HG03097 (cell line): ENCODE results near the gene PALLD.

Experiments used
- ATAC-seq: cut with Tn5 transposase; IDR thresholded peaks from one replicate; pipeline ENCODE4 v1.9.1; 2021; ENCODE audit not compliant: unreplicated experiment, low FRiP score

Gene PALLD

DNA sequence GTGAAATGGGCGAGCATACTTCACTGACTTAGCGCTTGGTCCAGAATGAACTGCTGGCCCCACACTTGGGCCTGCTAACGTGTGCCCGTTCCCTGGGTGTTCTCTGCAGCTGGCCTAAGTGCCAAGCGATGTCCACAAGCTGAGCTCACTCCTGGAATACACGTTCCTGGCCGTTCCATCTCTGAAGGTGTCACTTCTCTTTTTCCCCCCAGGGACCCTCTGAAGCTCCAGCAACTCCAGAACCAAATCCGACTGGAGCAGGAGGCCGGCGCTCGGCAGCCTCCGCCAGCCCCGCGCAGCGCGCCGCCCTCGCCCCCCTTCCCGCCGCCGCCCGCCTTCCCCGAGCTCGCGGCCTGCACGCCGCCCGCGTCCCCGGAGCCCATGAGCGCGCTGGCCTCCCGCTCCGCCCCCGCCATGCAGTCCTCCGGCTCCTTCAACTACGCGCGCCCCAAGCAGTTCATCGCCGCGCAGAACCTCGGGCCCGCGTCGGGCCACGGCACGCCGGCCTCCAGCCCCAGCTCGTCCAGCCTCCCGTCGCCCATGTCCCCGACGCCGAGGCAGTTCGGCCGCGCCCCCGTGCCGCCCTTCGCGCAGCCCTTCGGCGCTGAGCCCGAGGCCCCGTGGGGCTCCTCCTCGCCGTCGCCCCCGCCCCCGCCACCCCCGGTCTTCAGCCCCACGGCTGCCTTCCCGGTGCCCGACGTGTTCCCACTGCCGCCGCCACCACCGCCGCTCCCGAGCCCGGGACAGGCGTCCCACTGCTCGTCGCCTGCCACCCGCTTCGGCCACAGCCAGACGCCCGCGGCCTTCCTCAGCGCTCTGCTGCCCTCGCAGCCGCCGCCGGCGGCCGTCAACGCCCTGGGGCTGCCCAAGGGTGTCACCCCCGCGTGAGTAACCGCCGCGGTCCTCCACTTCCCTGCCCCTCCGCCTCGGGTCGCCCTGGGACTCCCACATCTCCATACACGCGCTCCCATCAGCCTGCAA is 380.9 kb downstream of the PALLD start:
- ATAC-seq: no peak

DNA sequence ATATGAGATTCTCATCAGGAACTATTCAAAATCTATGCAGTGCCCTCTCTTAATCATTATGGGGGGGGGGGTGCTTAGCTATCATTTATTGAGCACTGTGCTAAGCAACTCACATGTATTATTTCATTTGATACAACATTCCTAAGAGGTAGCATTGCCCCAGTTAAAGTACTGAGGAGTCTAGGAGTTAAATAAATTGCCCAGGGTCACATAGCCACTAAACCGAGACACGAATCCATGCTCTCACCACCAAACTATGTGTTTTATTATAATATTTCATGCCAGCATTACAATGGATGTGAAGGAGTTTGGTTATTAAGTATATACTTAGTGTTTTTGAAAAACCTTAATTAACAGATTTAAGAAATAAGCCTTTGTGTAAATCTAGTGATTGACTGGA is 381.8 kb downstream of the PALLD start:
- ATAC-seq: no peak

DNA sequence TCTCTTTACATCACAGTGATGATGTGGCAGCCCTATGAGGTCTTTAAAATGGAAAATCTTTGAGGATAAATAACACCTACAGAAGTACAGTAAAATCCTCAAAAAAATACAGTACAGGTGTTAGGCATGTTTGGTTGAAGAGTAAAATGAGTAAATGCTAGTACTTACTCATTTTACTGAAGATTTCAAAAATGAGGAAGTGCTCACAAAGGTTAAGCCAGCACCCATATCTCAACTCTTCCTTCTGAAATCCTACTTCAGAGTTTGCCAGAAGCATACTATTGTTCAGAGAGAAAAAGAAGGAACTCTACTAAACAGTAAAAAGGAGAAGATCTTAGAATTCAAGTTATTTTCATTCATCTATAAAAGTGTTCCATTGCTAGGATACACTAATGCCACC is 382.3 kb downstream of the PALLD start:
- no peak for ATAC-seq

DNA sequence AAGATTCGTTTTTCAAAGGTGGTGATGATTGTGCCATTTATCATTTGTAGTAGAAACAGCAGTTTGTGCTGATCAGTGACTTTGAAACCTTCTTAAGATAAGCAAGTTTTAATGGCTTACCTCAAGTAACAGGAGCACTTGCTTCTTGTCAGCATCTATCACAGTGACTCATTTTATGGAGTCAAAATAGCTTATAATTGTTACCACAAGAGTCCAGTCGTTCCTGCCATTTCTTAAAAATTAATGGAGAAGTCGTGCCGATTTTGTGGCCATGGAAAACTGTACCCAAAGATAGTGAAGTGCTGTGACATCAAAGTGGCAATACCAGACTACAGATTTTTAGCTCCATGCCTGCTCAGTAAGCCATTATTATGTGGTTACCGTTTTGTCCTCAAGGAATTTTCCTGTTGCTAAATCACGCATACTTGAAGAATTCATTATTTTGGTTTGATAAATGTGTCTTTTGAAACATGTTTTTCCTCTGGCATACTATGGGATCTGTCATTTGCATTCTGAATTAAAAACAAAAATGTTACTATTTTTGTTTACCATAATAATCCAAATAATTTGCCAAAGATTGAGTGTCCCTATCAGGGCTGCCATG is 383.3 kb downstream of the PALLD start:
- no peak for ATAC-seq

DNA sequence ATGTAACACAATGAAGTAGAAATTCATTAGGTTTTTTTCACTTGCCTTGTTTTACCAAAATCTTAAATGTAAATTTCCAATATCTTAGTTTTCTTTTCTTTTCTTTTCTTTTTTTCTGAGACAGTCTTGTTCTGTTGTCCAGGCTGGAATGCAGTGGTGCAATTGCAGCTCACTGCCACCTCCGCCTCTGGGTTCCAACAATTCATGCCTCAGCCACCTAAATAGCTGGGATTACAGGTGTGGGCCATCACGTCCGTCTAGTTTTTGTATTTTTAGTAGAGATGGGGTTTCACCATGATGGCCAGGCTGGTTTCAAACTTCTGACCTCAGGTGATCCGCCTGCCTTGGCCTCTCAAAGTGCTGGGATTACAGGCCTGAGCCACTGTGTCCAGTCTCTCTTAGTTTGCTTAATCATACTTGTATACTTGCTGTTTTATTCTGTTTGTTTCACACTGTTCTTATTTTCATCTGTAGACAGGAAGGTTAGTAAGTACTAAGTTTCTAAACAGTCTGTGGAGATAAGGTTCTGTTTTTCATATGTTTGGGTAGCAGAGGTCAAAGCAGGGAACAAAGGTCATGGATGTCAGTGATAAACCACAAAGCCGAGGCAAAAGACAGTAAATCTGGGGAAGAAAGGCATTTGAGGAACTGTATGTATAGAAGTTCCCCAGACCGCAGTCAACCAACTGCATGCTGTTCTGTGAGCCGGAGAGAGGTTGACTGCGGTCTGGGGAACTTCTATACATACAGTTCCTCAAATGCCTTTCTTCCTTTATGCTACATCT is 384.2 kb downstream of the PALLD start:
- ATAC-seq: peak; percentile 78

DNA sequence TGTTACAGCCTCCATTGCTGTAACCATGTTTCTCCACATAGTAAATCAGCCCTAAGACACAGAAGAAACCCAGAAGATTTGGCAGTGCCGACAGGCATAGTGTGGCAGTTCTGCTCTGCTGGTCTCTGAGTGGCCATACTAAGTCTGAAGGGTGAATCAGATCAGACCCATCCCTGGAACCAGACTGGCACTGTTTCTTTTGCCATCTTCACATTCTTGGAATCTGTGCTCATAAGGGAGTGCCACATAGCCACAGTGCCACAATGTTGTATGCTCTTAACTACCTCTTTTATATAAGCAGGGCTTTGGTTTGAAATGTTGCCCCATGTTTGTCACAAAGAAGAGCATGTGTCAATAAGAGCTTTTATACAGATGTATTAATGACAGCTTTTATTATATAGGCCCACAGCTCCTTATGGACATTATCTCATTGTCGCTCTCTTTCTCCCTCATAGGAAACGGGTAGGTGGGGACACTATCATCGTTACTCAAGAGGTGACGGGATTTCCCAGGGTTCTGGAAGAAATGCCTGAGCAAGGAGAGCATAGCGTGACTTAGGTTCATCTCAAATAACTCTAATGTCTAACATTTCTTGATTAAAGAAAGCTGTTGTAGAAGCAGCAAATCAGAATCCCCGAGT is 385.0 kb downstream of the PALLD start:
- peak; percentile 13 for ATAC-seq

DNA sequence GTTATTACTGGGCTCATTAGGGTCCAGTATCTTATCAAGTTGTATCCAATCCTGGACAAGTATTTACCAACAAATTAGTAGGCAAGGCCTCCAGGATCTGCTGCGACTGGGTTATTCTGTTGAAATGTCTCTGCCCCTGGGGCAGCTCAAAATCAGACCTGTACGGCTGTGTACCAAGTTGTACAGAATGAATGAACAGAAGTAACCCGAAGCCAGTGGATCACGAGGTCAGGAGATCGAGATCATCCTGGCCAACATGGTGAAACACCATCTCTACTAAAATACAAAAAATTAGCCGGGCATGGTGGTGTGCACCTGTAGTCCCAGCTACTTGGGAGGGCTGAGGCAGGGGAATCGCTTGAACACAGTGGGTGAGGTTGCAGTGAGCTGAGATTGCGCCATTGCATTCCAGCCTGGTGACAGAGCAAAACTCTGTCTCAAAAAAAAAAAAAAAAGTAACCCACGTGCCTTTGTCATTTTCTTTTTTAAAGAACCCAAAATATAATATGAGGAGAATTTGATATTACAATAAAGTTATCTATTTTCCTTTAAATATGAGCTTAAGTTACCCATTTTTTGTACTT is 385.9 kb downstream of the PALLD start:
- ATAC-seq: no peak

DNA sequence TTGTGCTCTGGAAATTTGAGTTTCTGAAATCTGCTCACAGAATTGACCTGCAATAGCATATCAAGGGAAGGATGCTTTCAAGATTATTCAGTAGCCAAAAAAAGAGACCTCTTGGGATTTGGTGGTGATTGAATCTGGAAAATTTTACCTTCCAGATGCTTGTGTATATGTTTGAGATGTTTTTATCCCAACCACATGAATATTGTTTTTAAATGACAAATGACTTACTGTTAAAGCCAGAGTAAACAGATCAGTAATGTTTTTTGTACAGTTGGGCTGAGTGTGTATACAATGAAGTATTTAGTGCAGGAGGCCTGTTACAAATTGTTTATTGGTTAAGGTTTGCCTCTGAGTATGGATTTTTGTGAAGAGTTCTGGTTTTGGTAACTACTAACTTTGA is 386.7 kb downstream of the PALLD start:
- no peak for ATAC-seq

DNA sequence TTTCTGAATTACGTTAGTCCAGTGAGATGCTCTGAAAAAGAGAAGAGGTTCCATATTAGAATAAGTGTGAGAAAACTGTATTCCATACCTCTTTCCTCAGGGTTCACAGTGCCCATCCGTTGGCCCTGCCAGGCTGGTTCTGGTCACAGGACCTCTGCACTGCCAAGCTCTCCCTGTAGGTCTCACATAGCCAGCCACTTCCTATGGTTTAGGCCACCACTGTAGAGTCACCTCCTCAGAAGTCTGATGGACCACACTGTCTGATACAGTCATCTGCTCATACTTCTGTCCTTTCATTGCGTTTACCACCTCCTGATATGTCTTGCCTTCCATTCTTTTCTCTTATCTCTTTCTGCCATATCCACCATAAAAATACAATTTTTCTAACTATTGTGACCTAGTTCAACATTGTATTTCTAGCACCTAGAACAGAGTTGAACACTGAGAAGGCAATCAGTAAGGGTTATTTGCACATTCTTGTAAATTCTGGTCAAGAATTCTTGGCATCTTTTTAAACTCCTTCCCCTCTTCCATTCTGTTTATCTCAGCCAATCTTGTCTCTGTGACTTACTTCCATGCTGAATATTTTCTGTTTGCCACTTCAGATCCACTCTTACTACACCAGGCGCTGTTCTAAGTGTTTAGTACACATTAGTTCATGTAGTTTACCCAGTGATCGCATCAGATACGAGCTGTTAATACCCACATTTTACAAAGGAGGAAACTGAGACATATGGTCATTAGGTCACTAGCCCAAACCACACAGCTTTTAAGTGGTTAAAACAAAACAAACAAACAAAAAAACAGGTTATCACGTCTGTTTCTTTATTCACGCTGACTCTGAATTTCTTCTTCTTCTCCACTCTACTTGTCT is 387.6 kb downstream of the PALLD start:
- ATAC-seq: no peak

DNA sequence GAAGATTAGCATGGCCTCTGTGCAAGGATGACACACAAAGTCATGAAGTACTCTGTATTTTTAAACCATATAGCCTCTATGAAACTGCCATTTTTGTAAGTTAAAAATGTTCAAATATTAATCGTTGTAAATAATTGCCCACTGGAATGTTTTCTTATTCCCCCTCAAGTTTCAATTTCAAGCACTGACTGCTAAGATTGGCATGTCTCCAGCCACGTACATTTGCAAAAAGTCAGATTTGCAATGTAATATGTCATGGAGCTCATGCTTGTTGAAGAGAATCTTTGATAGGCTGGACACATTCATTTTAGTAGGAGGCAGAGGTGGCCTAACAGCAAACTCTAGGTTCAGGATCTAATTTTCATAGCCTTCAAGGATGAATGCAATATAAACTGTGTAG is 388.5 kb downstream of the PALLD start:
- no peak for ATAC-seq

DNA sequence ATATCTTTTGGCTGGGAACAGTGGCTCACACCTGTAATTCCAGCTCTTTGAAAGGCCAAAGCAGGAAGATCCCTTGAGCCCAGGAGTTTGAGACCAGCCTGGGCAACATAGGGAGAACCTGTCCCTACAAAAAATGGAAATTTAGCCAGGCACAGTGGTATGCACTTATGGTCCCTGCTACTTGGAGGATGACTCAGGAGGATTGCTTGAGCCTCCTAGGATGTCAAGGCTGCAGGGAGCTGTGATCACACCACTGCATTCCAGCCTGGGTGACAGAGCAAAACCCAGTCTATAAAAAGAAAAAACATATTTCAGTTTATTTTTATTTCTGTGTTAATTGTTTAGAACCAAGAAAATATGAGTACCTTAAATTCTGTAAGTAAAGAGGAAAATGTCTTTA is 389.5 kb downstream of the PALLD start:
- no peak for ATAC-seq

DNA sequence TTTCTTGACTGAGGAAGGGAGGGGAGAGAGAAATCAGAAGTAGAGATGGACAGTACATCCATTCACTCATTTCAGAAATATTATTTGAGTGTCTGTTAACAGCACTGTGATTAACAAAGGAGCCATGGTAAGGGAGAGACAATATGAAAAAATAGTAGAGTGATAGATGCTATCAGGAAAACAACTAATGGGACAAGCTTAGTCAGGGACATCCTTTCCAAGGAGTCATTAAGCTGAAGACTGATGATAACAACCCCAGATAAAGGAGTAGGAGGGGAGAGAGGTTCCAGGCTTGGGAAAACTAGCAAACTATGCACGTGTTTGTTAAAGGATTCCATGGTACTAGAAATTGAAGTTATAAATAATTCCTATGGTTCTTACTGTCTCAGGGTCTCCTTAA is 391.0 kb downstream of the PALLD start:
- ATAC-seq: no peak

DNA sequence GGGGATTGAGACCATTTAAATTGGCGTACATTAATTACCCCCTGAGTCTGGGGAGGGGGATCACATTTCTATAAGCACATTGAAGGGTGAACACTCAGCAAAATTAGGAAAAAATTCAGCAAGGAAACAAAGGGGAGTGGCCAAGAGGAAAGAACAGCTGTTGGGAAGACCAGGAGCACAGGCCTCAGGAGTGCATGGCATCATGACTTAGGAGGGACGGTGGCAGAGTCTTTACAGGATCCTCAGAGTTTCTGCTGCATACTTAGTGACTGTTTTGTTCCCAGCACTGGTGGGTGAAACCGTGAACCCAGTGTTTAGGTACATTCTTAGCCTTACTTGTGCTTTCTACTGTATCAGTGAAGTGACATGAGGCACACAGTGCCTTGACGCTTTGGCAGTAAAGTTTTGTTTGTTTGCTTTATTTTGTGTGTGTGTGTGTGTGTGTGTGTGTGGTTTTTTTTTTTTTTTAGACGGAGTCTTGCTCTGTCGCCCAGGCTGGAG is 391.9 kb downstream of the PALLD start:
- no peak for ATAC-seq

DNA sequence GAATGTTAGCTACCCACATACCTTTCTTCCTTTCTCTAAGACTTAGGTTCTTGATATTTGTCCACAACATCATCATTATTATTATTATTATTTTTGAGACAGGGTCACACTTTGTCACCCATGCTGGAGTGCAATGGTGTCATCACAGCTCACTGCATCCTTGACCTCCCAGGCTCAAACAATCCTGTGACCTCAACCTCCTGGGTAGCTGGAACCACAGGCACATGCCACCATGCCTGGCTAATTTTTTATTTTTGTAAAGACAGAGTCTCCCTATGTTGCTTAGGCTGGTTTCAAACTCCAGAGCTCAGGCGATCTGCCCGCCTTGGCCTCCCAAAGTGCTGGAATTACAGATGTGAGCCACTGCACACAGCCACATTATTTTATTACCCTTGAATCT is 394.2 kb downstream of the PALLD start:
- ATAC-seq: no peak

DNA sequence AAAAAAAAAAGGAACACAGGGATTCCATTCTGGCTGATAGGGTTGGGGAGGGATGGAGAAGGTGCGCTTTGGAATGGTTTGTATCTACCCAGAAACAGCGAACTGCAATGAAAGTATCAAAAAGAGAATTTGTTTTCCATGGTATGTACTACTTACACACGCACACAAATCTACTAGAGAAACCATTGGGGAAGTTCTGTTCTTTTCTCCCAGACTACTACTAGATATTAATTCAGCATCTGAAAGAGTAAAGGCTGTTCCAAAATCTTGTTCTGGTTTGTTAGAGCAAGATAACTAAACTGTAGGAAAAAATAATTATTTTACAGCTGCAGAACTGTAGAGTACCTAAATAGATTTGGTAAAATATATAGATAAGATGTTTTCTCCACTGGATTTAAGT is 394.8 kb downstream of the PALLD start:
- ATAC-seq: no peak

DNA sequence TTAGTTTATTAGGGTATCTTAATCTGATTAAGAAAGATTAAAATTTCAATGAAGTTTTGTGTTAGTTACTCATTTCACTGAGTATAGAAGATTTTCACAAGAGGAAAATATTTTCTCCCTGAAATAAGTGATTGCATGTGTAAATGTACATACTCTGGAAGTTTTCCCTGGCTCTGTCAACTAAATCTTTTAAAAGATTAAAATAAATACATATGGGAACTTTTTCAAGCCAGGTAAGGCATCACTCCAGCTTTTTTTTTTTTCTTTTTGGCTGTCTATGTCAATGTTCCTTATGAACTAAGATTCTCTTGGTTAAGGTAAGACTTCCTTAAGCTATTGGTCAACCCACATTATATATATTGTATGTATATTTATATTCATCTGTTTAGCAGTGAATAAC is 395.6 kb downstream of the PALLD start:
- no peak for ATAC-seq

DNA sequence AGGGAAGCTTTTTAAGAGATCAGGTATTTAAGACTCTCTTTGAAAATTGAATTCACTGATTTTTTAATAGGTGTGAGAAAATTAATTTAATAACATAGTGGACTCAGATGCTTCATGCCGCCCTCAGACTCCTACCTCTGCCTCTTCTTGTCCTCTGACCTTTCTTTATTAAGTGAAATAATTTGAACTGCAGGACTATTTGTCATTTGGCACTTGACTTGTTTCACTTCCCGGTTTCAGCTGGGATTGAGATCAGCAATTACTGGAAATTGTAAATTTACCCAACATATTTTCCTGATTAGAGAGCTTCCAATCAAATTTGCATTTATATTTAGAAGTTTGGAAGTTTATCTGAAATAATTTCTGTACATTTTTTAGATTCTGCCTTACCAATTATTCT is 396.4 kb downstream of the PALLD start:
- no peak for ATAC-seq

DNA sequence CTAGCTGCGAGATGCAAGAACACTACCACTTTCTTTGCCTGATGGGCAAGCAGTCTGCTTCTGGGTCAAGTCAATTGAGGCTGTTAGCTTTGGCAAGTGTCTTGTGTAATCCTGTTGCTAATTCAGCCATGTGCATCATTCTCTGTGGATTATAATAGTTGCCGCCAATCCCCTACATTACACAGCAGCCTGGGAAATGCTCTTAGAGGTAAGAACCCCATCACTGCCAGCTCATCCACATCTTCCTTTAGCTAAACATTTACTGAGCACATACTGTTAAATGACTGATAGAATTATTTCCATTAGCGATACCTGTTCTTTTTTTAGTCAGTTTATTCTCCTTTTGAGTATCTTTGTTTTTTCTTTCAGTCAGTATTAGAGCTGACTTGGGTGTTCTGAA is 397.0 kb downstream of the PALLD start:
- no peak for ATAC-seq

DNA sequence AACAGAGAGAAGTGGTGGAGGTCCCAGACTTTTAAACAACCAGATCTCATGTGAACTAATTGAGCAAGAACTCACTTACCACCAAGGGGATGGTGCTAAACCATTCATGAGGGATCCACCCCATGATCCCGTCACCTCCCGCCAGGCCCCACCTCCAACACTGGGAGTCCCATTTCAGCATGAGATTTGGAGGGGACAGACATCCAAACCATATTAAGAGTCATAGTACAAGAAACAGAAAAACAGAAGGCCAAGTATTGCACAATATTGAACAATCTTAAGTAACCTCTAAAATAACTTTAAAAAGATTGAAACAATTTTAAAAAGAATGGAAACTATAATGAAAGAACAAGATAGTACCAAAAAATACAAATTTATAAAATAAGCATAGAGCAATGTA is 403.2 kb downstream of the PALLD start:
- ATAC-seq: no peak
